DMS79 (cell line): ENCODE results near the gene ARL15.

Source experiments
- DNase-seq: peaks from one replicate; lab custom pipeline; 2025; lab: John Stamatoyannopoulos, UW

ARL15 gene

GRCh38 chr5:54148067-54148845 lies 162.1 kb downstream of the ARL15 start:
- no peak for DNase-seq

- DNase-seq = no peak
Observed at GRCh38 chr5:54146916-54147315, 163.5 kb downstream of the ARL15 start.

GRCh38 chr5:54146390-54146789 lies 164.0 kb downstream of the ARL15 start:
- DNase-seq = no peak

GRCh38 chr5:54140247-54140840 lies 170.0 kb downstream of the ARL15 start:
- no peak for DNase-seq

GRCh38 chr5:54136516-54137440 lies 173.6 kb downstream of the ARL15 start:
- no peak for DNase-seq

- DNase-seq = no peak
Observed at GRCh38 chr5:54135042-54135441, 175.3 kb downstream of the ARL15 start.

GRCh38 chr5:54133917-54134316 lies 176.5 kb downstream of the ARL15 start:
- no peak for DNase-seq

GRCh38 chr5:54120473-54120872 lies 189.9 kb downstream of the ARL15 start:
- DNase-seq = no peak

- DNase-seq = no peak
Observed at GRCh38 chr5:54117957-54118356, 192.4 kb downstream of the ARL15 start.

- no peak for DNase-seq
Observed at GRCh38 chr5:54115735-54116403, 194.5 kb downstream of the ARL15 start.

- DNase-seq = no peak
Observed at GRCh38 chr5:54113060-54113459, 197.3 kb downstream of the ARL15 start.

- no peak for DNase-seq
Observed at GRCh38 chr5:54109626-54110330, 200.6 kb downstream of the ARL15 start.

GRCh38 chr5:54108136-54108535 lies 202.2 kb downstream of the ARL15 start:
- no peak for DNase-seq

GRCh38 chr5:54103871-54104270 lies 206.5 kb downstream of the ARL15 start:
- DNase-seq = no peak

GRCh38 chr5:54098267-54098666 lies 212.1 kb downstream of the ARL15 start:
- no peak for DNase-seq

- DNase-seq = no peak
Observed at GRCh38 chr5:54095969-54096368, 214.4 kb downstream of the ARL15 start.

- DNase-seq = no peak
Observed at GRCh38 chr5:54094706-54095105, 215.7 kb downstream of the ARL15 start.

GRCh38 chr5:54093861-54094260 lies 216.5 kb downstream of the ARL15 start:
- no peak for DNase-seq

GRCh38 chr5:54093081-54093492 lies 217.3 kb downstream of the ARL15 start:
- no peak for DNase-seq

GRCh38 chr5:54091307-54092130 lies 218.9 kb downstream of the ARL15 start:
- DNase-seq = no peak
